ENCODE measurements around the gene WDR27. TPM values are rescaled to one million over a fixed set of nuclear protein-coding genes. Genes with fewer than 3 reads are reported as not detected.
A peak's percentile ranks its signal among the peaks of the same experiment; 100 is the strongest.
"Not testable (repeated sequence)": the region's sequence is repeated elsewhere in the genome, so short reads cannot be mapped to it uniquely, and the experiment has no call there.

Gene WDR27
- total and polyA plus RNA-seq, 10 donors: 17.6 to 69.5 (median 45.7) TPM

DNA sequence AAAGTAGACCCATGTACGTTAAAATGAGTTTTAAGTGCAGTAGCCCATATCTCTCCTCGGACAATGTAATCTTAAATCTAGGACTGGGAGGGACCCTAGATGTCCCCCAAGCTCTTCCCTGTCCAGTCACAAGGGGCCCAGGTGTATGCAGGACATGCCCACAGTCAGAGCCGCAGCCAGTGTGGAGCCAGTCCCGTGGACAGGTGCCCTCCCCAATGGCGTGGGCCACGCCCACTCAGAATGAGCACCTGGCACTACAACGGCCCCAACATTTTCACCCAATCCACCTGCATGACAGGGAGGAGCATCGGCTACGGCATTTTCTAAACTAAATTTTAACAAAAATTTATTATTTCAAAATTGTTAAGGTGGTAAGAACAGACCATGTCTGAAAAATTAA is 53.2 kb downstream of the WDR27 start:
- Histone ChIP-seq H3K4me1 (peaks cover 0 to 3% (median 0%) of the 10 kb centered on the region in 6 donors), H3K27me3 (replicated peaks in 1 of 7) (no peaks in the 10 kb centered on the region), H3K9me3 (no peaks in the 10 kb centered on the region), H3K27ac (no peak overlapping the region), H3K36me3 (peaks cover 0 to 8% (median 0%) of the 10 kb centered on the region in 6 donors), H3K4me3 (no peak overlapping the region)
- intact Hi-C loops (cut with DNase I; ENCODE audit: low total_unique reads): no loop called here
- DNase-seq: peak; percentile 66
- no peak for TF ChIP-seq POLR2A (IDR thresholded peaks at IDR 0.05)
- TF ChIP-seq, protein P1, sequence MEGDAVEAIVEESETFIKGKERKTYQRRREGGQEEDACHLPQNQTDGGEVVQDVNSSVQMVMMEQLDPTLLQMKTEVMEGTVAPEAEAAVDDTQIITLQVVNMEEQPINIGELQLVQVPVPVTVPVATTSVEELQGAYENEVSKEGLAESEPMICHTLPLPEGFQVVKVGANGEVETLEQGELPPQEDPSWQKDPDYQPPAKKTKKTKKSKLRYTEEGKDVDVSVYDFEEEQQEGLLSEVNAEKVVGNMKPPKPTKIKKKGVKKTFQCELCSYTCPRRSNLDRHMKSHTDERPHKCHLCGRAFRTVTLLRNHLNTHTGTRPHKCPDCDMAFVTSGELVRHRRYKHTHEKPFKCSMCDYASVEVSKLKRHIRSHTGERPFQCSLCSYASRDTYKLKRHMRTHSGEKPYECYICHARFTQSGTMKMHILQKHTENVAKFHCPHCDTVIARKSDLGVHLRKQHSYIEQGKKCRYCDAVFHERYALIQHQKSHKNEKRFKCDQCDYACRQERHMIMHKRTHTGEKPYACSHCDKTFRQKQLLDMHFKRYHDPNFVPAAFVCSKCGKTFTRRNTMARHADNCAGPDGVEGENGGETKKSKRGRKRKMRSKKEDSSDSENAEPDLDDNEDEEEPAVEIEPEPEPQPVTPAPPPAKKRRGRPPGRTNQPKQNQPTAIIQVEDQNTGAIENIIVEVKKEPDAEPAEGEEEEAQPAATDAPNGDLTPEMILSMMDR (IDR thresholded peaks at IDR 0.05 in 8 of 11, conservative IDR thresholded peaks at IDR 0.05 in 3 of 11): no peak
- WGBS, 5 donors: 88 to 95% (median 94%) methylated on average over 9 of the region's 9 CpGs

DNA sequence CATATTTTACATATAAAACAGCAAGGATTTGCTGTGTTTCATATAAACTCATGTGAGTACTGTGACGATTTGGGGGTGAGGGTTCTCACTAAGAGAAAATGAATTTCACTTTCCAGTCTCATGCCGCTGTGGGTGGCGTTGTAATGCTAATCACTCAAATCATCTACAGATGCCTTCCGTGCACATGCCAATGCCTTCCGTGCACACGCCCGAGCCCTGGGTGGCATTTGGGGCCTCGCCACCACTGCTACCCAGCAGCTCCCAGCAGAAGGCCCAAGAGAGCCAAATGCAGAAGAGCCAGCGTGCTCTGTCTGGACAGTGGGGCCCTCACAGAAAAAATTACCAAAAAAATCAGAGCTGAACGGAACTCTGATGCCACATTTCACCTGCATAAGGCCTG is 53.7 kb downstream of the WDR27 start:
- no peaks in the 10 kb centered on the region for H3K9me3 ChIP-seq
- intact Hi-C loops (cut with DNase I; ENCODE audit: low total_unique reads): no loop called here
- H3K4me1 ChIP-seq: no peaks in the 10 kb centered on the region
- no peak overlapping the region for H3K27ac ChIP-seq
- peaks cover 0 to 8% (median 0%) of the 10 kb centered on the region in 6 donors for H3K36me3 ChIP-seq
- 94 to 96% (median 96%) methylated on average over 10 of the region's 10 CpGs for WGBS, 5 donors
- DNase-seq: peak; percentile 31
- no peak overlapping the region for H3K4me3 ChIP-seq
- TF ChIP-seq POLR2A (IDR thresholded peaks at IDR 0.05) (no peak), POLR2AphosphoS5 (IDR thresholded peaks at IDR 0.05) (no peak)
- TF ChIP-seq, protein P1 (IDR thresholded peaks at IDR 0.05 in 8 of 11, conservative IDR thresholded peaks at IDR 0.05 in 3 of 11): no peak
- H3K27me3 ChIP-seq (replicated peaks in 1 of 7): no peaks in the 10 kb centered on the region

DNA sequence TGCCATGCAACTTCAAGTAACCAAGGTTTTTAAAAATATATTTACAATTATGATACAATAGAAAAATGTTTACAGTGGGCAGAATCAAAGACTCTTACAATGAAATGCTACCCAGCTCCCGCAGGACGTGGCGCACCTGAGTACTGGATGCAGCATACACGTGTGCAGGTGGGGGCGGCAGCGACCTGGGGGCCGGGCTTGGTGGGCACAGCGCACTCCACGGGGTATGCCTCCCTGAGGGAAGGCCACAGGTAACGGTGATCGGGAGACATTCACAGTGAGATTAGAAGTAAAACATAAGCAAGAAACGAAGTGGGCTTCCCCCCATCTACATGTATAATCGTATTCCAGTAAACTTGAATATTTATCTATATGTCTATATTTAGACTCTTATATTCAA is 54.2 kb downstream of the WDR27 start:
- Histone ChIP-seq H3K27ac (no peak overlapping the region), H3K9me3 (no peaks in the 10 kb centered on the region), H3K4me1 (no peaks in the 10 kb centered on the region), H3K36me3 (peaks cover 0 to 8% (median 0%) of the 10 kb centered on the region in 6 donors), H3K4me3 (no peak overlapping the region), H3K27me3 (replicated peaks in 1 of 7) (no peaks in the 10 kb centered on the region)
- TF ChIP-seq POLR2A (IDR thresholded peaks at IDR 0.05): no peak
- no peak for TF ChIP-seq POLR2AphosphoS5 (IDR thresholded peaks at IDR 0.05)
- TF ChIP-seq, protein P1 (IDR thresholded peaks at IDR 0.05 in 8 of 11, conservative IDR thresholded peaks at IDR 0.05 in 3 of 11): no peak
- peak; percentile 56 for DNase-seq
- WGBS, 5 donors: 92 to 97% (median 93%) methylated on average over 13 of the region's 13 CpGs
- intact Hi-C loops (cut with DNase I; ENCODE audit: low total_unique reads): no loop called here

DNA sequence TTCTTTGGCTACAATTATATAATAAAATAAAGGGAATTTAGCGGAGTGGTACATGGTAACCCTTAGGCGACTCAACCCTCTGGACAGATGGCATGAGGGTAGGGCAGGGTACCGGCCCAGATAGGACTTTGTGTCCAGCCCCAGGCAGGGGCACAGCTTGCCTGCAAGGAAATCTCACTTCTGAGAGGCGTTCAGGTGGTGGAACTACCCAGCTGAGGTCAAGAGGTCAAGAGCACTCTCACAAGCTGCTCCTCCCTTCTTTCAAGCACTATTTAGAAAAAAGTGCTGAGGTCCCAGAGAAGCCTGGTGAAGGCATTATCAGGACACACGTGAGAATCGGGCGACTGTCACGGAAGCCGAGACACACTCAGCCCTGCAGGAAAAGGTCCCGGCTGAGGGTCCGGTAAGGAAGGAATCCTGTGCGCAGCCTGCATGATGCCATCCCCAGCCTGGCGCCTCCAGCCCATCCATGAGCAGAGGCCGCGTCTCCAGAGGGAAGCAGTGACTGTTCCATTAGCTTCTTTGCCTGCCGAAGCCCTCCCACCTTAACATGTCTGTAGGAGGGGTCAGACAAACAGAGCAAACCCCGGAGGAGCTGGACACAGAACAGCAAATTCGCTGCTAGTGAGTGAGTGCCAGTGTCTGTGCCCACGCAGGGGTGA is 54.8 kb downstream of the WDR27 start:
- TF ChIP-seq POLR2AphosphoS5 (IDR thresholded peaks at IDR 0.05) (no peak), POLR2A (IDR thresholded peaks at IDR 0.05) (no peak)
- TF ChIP-seq, protein P1 (IDR thresholded peaks at IDR 0.05 in 8 of 11, conservative IDR thresholded peaks at IDR 0.05 in 3 of 11): no peak
- intact Hi-C loops (cut with DNase I; ENCODE audit: low total_unique reads): no loop called here
- H3K4me3 ChIP-seq: no peak overlapping the region
- H3K9me3 ChIP-seq: no peaks in the 10 kb centered on the region
- H3K36me3 ChIP-seq: peaks cover 0 to 8% (median 0%) of the 10 kb centered on the region in 6 donors
- H3K27ac ChIP-seq: no peak overlapping the region
- DNase-seq: peak; percentile 67
- H3K27me3 ChIP-seq (replicated peaks in 1 of 7): no peaks in the 10 kb centered on the region
- H3K4me1 ChIP-seq: no peaks in the 10 kb centered on the region
- WGBS, 5 donors: 90 to 93% (median 93%) methylated on average over 19 of the region's 19 CpGs

DNA sequence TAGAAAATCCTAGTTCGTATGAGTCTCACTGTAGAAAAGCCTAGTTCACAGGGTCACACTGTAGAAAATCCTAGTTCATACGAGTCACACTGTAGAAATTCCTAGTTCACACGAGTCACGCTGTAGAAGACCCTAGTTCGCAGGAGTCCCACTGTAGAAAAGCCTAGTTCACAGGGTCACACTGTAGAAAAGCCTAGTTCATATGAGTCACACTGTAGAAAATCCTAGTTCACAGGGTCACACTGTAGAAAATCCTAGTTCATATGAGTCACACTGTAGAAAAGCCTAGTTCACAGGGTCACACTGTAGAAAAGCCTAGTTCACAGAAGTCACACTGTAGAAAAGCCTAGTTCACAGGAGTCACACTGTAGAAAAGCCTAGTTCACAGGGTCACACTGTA is 56.4 kb downstream of the WDR27 start:
- H3K4me1 ChIP-seq; DNase-seq; H3K4me3 ChIP-seq; H3K36me3 ChIP-seq; H3K27me3 ChIP-seq (replicated peaks in 1 of 7); H3K9me3 ChIP-seq; intact Hi-C loops (cut with DNase I; ENCODE audit: low total_unique reads); H3K27ac ChIP-seq: not testable (repeated sequence)
- 95 to 100% (median 97%) methylated on average over 5 of the region's 5 CpGs for WGBS, 5 donors

All from spleen (tissue), 11 donors.